A549 treated with RU486 at 1 μM for 4 hours (cell line): ENCODE data around the gene PSG6. TPM values are rescaled to one million over a fixed set of nuclear protein-coding genes. Genes with fewer than 3 reads are reported as not detected.

Experiments used
- total RNA-seq: library from RNA; stranded (reverse); fragments of 200-300 nt; extraction: Qiagen RNA extraction; gene quantifications from 5 replicates; pipeline ENCODE4 v1.2.3, GENCODE V29; 2022; ENCODE audit warnings: low read depth

Gene PSG6
- total RNA-seq, result 0.18 to 0.26 TPM in 2 of 5 replicates, not detected in the others

GRCh38 chr19:42917634-42918033 is at the start of gene PSG6:
PSG6 (minus strand) TSS chr19:42917894; CDS start chr19:42917792, 102 bp downstream.

GRCh38 chr19:42937107-42937506 is 19.4 kb upstream of the PSG6 start, which contains the start of gene PSG7:
PSG7 (minus strand) TSS chr19:42937207; CDS start chr19:42937076, 131 bp downstream.

GRCh38 chr19:42879613-42880012 is 38.1 kb downstream of the PSG6 start, which contains the start of gene PSG1:
PSG1 (minus strand) TSS chr19:42879713; CDS start chr19:42879581, 132 bp downstream.

Other genes with a start within 250 kb of the PSG6 start
- gene PSG3, start 177.4 kb downstream of the PSG6 start, total RNA-seq, result 0.16 to 0.18 TPM in 2 of 5 replicates, not detected in the others
- gene PSG8, start 152.2 kb downstream of the PSG6 start, total RNA-seq, result 0.11 to 0.21 TPM (median 0.14 TPM) in 4 of 5 replicates, not detected in the other
- 0.19 to 0.84 TPM (median 0.29 TPM) in 4 of 5 replicates, not detected in the other for gene PSG1, start 38.2 kb downstream of the PSG6 start, total RNA-seq
- 0.07 to 0.25 TPM (median 0.07 TPM) in 3 of 5 replicates, not detected in the others for gene PSG7, start 19.3 kb upstream of the PSG6 start, total RNA-seq
- gene PSG11, start 108.6 kb upstream of the PSG6 start, total RNA-seq, result 0.15 to 0.46 TPM in 2 of 5 replicates, not detected in the others
- not detected in 5 replicates for gene PSG2, start 164.8 kb upstream of the PSG6 start, total RNA-seq